Right lobe of liver (tissue), 4 donors: ENCODE data around the gene ROMO1.

Experiments used
- CTCF ChIP-seq, 4 donors: fragments of 200-600 bp in 3 of 4; fragments of 450-650 bp in 1 of 4; IDR thresholded peaks; one replicate each; pipeline versions ENCODE4 v1.5.1 to v1.8.0; 2016 to 2022; ENCODE audit warnings: antibody characterized with exemption in 4 of 4, mild to moderate bottlenecking in 2 of 4
- POLR2A ChIP-seq: fragments of 450-650 bp; IDR thresholded peaks from one replicate; pipeline ENCODE4 v1.6.1; 2017; ENCODE audit warnings: antibody characterized with exemption, mild to moderate bottlenecking
- donor health status: DM: no; HTN: no; CAD: no.
- donor health status: DM: no; HTN: no; CAD: no.
- donor health status: DM: no; HTN: yes; CAD: no.

- no peak for TF ChIP-seq CTCF (IDR thresholded peaks at IDR 0.05)
- no peak for TF ChIP-seq POLR2A
Observed at GRCh38 chr20:35734777-35735649, 35.8 kb downstream of the ROMO1 start.
